Brain microvascular endothelial cell (primary cell): Measurements from ENCODE around the gene NXN.

Experiments
- DNase-seq: peaks from one replicate; pipeline ENCODE4 v3.0.0-alpha.2; 2020
- H3K27ac ChIP-seq: fragments of 250-450 bp; sonication (Bioruptor Pico); 2 replicates; pipeline ENCODE4 v1.5.1; 2020; ENCODE audit warnings: mild to moderate bottlenecking, moderate library complexity
- H3K27me3 ChIP-seq: fragments of 250-450 bp; sonication (Bioruptor Pico); replicated peaks from 2 replicates; pipeline ENCODE4 v1.5.1; 2020; ENCODE audit warnings: mild to moderate bottlenecking
- H3K36me3 ChIP-seq: fragments of 250-450 bp; sonication (Bioruptor Pico); replicated peaks from 2 replicates; pipeline ENCODE4 v1.5.1; 2020; ENCODE audit warnings: mild to moderate bottlenecking
- H3K4me3 ChIP-seq: 2 replicates; pipeline ENCODE4 v1.5.1; 2011; ENCODE audit warnings: low read depth, mild to moderate bottlenecking, control low read depth, low read length, moderate library complexity
- CTCF ChIP-seq: IDR thresholded peaks from 2 replicates; pipeline ENCODE4 v1.5.1; 2011; ENCODE audit warnings: low read depth, mild to moderate bottlenecking, moderate library complexity, low read length, control low read depth, inconsistent platforms; ENCODE audit errors: missing control alignments
- in situ Hi-C: cut with HindIII; loops from 2 replicates; pipeline ENCODE4 v1.10.0; 2017; ENCODE audit warnings: low sequenced_read_pairs, low pct_ligation_motif_present

The NXN gene

GRCh38 chr17:850851-851763 is 128.5 kb downstream of the NXN start:
- in situ Hi-C loops = no loop called here
- Histone ChIP-seq H3K4me3 (no peak overlapping the region), H3K27me3 (peaks cover 21% of the 10 kb centered on the region), H3K27ac (no peak overlapping the region), H3K36me3 (no peaks in the 10 kb centered on the region)
- TF ChIP-seq CTCF = no peak
- DNase-seq = peak; percentile 35

DNA sequence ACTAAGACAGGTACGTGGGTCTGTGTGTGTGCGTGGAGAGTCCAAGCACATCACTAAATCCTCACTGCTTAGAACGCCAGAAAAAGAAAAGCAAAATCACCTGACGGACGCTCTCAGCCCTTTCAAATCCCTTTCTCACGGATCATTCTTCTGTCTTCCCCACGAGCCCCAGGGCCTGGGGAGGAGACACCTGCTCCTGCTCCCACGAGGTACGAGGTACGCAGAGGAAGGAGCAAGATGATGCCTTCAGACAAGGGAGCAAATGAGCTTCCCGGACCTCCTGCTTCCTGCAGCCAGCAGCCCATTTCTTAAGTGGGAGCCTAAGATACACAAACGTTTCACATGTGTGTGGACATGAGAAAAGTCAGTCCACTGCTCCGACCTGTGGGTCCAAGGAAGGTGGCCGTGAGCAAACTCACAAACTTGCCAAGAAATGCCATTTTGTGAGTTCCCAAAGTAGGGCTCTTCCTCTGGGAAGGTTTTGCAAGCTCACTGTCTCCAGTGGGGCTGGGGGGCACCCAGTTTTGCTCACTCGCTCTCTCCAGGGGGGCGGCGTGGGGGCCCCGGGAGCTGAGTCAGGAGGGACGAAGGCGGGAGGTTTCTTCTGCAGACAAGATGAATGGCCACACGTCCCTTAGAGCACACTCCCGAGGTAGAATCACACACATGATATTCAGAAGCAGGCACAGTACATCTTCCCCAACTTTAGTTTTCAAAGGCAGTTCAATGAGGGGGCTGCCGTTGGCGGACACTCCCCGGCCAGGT is 129.3 kb downstream of the NXN start:
- H3K27ac ChIP-seq = no peak overlapping the region
- in situ Hi-C loops = no loop called here
- H3K27me3 ChIP-seq = peaks cover 24% of the 10 kb centered on the region
- TF ChIP-seq CTCF = no peak
- H3K36me3 ChIP-seq = no peaks in the 10 kb centered on the region
- H3K4me3 ChIP-seq = no peak overlapping the region
- no peak for DNase-seq

DNA sequence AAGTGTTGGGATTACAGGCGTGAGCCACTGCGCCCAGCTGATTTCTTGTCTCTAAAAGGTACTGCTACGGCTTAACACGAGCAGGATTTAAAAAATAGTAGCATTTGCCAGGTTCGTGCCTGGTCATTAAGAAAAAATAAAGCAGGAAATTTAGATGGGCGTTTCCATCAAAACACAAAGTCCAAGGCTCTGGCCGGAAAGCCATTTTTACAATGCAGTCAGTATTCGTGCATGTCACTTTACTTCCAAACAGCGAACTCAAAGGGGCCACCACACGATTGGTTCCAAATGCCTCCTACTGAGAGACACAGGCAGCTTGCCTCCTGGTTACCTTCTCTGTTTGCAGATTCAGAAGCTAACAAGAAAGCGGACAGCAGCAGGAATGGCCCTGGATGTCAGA is 131.2 kb downstream of the NXN start:
- in situ Hi-C loops = no loop called here
- H3K27me3 ChIP-seq = peaks cover 24% of the 10 kb centered on the region
- no peak overlapping the region for H3K4me3 ChIP-seq
- DNase-seq = no peak
- H3K36me3 ChIP-seq = no peaks in the 10 kb centered on the region
- no peak overlapping the region for H3K27ac ChIP-seq
- TF ChIP-seq CTCF = no peak

DNA sequence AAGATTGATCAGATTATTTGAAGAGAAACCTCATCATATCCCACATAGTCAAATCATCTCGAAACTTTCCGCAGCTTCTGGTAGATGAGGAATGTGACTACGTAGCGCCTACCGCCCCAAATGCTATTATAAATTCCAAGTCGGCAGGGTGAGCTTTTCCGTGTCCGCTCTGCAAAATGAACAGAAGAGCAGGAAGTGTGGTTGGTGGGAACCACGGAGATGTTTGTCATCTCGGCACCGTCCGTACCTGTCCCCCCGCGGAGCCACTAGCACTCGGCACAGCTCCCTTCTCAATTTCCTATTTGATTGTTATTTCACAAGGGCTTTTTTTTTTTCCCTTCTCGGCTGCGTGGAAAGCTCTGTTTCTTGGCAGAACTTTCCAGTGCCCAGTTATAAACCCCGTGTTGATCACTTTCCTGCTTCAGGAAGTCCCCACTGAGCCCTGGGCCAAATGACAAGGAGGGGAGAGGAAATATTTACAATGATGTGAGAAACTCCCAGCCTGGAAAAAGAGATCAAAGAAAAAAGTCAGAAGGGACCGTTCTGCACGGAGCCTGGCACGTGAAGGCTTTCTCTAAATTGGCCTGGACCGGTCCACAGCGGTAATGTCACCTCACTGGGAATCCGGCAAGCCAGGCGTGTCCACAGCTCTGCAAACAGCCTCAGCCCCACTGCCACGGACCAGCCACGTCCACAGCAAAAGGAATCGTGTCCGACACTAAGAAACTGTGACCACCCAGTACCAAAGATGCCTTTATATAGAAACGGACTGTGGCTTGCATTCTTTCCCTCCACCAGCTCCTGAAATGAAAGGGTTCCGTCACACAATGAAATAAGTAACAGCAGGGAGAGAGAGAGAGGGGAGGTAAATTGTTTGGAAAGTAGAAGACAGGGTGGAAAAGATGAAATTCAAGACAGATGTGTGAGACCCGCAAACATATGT is 132.4 kb downstream of the NXN start:
- no peak overlapping the region for H3K27ac ChIP-seq
- TF ChIP-seq CTCF = no peak
- peak; percentile 25 for DNase-seq
- no peaks in the 10 kb centered on the region for H3K36me3 ChIP-seq
- in situ Hi-C loops = no loop called here
- peaks cover 24% of the 10 kb centered on the region for H3K27me3 ChIP-seq
- peak overlapping the region; percentile 3 for H3K4me3 ChIP-seq

DNA sequence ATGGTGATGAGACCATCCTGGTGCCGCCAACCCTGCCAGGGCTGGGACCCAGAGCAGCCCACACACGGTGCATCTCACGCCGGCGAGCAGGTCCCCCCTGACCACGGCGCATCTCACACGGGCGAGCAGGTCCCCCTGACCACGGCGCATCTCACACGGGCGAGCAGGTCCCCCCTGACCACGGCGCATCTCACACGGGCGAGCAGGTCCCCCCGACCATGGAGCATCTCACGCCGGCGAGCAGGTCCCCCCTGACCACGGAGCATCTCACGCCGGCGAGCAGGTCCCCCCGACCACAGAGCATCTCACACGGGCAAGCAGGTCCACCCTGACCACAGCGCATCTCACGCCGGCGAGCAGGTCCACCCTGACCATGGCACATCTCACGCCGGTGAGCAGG is 138.3 kb downstream of the NXN start:
- no peak for TF ChIP-seq CTCF
- Histone ChIP-seq H3K4me3 (no peak overlapping the region), H3K36me3 (no peaks in the 10 kb centered on the region), H3K27me3 (peaks cover 3% of the 10 kb centered on the region), H3K27ac (no peak overlapping the region)
- DNase-seq = no peak
- in situ Hi-C loops = no loop called here
